HG03135 (cell line): ENCODE data around the gene VWA2.

Source experiments
- ATAC-seq: cut with Tn5 transposase; IDR thresholded peaks from one replicate; pipeline ENCODE4 v1.9.1; 2021; ENCODE audit warnings: mild to moderate bottlenecking, moderate library complexity; ENCODE audit not compliant: unreplicated experiment

VWA2 gene

DNA sequence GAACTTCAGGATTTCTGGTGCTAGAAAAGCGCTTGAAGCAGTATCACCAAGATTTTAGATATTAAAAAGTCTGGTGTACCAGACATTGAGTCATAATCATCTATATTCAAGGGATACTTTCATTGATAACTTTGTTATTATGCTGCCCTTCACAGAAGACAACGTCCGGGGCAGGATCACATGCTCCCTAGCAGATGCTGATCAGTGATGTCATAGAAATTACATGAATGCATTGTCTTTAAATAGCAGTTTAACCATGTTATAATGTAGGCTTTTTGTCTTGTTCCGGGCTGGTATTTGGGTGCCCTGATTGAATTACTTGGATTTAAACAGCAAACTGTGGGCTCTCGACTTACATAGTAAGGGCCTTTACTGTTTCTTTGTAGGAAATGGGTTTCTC, 54.0 kb downstream of the VWA2 start:
- ATAC-seq: no peak

DNA sequence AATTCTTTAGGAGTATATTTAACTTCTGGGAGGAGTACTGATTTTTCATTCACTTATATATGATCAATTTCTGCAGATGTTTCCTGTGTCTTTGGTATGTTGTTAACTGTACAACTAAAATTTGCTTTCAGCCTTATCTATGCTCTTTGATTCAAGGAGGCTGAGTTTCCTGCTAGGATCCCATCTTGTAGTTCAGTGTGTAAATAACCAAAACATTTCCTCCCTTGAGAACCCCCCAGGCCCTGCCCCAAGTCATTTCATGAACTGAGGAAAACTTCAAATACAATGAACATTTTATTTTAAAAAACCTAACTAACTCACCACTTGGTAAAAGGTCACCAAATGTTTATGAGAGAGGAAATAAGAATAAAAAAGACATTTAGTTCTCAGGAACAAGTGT, 55.5 kb downstream of the VWA2 start:
- ATAC-seq: no peak

- ATAC-seq: no peak
These were observed 56.3 kb downstream of the VWA2 start for GRCh38 chr10:114295393-114295792.

DNA sequence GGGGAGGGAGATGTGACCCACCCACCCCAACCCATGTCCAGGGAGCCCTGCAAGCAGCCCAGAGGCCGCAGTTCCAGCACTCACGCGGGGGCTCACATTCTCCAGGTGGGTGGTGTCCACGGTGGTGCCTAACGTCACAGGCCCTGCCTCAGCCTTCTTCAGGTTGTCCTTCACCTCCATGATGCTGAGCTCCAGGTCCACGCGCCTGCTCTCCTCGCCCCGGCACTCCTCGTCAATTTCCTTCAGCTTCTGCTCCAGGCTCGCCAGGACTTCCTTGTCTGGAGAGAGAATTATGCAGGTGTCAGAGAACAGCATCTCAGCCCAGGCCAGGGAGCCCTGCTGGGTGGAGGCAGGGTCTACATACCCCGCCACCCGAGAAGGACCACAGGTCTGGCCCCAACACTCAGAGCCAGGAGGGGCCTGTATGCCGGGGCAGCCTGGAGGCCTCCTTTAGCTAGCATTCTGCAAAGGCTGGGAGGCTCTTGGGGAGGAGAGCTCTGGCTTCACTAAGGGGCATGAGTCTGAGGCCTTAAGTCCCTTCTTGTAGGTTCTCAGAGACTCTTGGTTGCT, 58.2 kb downstream of the VWA2 start:
- ATAC-seq: no peak

GRCh38 chr10:114300036-114300645, 61.1 kb downstream of the VWA2 start:
- ATAC-seq: no peak

- no peak for ATAC-seq
These were observed 62.1 kb downstream of the VWA2 start for GRCh38 chr10:114301177-114301576.

DNA sequence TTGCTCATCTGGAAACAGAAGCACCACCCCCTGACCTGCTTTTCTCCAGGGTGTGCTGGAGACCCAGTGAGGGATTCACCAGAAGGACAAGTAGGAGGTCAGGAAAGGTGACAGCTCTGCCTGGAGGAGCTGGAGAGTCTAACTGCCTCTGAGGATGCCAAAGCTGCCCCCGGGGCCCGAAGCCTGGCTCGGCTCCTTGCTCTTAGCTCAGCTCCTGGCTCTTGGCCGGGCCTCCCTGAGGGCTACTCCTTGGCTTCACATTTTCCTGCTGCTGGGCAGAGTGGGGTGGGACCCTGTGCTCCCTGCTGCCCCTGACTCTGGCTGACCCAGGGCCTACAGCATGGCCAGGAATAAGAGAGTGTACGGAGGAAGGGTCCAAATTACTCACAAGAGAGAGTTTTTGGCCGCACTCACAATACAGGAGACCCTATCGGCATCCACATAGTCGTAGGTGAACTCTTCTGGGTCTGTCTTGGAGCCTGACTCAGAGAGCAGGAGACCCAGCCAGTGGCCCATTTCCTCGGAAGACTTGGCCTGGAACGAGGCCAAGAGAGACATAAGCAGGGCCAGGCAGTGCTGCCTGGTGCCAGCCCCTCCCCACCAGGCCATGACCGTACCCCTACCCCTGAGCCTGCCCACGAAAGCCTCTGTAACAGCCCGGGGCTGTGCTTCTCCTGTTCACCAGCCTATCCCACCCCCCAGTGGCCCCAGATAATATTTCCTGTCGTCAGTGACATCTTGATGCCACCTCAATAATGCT, 63.1 kb downstream of the VWA2 start:
- ATAC-seq: no peak

DNA sequence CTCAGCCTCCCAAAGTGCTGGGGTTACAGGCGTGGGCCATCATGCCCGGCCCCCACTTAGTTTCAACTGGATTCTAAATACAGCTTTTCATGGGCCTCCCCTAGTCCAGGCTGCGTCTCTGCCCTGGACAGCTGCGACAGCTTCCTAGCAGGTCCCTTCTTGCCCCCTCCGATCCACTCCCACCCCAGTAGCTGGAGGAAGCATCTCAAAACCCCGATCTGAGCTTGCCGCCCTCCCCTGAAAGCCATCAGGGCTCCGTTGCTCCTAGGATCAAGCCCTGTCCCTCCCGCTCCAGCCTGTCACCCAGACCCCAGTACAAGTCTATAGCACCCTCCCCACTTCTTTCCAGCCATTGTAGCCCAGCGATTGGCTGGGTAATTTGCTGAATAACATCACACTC, 64.5 kb downstream of the VWA2 start:
- ATAC-seq: no peak

DNA sequence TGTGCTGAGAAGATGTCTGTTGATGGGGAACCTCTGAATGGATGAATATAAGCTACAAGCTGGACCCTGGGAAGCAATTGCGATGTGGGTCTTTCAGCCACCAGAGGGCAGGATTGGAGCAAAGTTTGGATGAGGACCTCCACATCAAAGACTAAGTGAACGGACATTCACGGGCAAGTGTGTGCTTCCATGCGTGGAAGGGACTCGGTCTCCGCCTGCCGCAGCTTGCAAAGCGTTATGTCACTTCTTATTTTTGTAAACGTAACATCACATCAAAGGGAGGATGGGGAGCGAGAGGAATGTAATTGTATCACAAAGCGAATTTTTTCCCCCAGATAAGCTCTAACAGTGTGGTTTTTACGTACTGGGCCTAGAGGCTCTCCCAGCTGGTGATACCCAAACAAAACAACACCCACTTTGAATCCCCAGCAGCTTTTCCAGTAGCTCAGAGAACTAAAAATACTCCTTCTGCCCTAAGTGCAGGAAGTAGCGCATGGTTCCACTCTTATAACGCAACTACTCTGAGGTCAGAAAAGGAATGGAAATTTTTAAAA, 65.0 kb downstream of the VWA2 start:
- peak; percentile 66 for ATAC-seq

- ATAC-seq: peak; percentile 69
These were observed 65.7 kb downstream of the VWA2 start for GRCh38 chr10:114304571-114305421.

GRCh38 chr10:114305521-114305925, 66.5 kb downstream of the VWA2 start:
- no peak for ATAC-seq

DNA sequence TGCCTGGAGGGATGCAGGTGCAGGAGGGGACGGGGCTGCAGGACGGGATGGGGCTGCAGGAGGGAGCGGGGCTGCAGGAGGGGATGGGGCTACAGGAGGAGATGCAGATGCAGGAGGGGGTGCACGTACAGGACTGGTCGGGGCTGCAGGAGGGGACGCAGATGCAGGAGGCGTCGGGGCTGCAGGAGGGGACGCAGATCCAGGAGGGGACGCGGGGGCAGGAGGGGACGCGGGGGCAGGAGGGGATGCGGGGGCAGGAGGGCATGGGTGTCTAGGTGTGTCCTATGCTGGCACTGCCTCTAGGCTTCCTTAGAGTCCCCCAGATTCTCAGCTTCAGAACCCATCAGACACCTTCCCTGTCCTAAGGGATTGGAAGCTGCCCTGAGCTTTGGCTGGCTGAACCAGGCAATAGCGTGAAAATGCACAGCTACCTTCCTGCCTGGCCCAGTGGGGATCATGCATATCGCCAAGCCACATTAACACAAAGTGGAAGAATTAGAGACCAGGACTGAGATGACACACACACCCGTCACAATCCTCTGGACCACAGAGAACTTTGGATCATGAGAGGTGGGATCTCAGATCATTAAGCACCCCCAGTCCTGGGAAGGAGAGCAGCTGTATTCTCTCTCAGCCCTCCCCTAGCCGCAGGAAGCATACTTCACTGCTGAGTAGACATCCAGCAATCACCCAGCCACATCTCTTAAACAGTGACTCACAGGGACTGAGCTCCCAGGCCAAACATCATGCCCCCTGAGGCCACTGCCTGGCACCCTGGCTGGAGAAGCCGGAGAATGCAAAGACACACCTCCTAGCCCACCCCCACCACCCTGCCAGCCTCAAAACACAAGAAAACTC, 67.3 kb downstream of the VWA2 start:
- no peak for ATAC-seq

GRCh38 chr10:114307731-114308130, 68.7 kb downstream of the VWA2 start:
- ATAC-seq: no peak

GRCh38 chr10:114308531-114309363, 69.7 kb downstream of the VWA2 start:
- no peak for ATAC-seq

- ATAC-seq: no peak
These were observed 70.3 kb downstream of the VWA2 start for GRCh38 chr10:114309364-114309651.

- ATAC-seq: no peak
These were observed 71.3 kb downstream of the VWA2 start for GRCh38 chr10:114310346-114310745.

DNA sequence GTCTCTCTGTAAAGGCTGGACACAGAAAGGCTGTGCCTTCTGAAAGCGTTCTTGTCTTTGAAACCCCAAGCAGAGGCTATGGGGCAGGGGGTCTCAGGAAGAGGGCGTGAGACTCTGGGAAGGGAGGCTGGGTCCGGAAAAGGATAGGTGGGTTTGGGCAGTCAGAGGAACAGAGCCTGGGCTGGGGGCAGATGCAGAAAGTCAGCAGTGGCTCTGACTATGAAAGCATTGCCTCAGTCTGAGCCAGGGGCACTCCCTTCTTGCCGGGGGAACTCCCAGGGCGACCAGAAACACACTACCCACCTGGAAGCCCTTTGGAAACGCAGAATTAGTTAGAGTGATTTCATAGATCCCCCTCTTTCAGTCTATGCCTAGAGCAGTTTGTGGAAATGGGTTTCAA, 72.0 kb downstream of the VWA2 start:
- ATAC-seq: no peak

DNA sequence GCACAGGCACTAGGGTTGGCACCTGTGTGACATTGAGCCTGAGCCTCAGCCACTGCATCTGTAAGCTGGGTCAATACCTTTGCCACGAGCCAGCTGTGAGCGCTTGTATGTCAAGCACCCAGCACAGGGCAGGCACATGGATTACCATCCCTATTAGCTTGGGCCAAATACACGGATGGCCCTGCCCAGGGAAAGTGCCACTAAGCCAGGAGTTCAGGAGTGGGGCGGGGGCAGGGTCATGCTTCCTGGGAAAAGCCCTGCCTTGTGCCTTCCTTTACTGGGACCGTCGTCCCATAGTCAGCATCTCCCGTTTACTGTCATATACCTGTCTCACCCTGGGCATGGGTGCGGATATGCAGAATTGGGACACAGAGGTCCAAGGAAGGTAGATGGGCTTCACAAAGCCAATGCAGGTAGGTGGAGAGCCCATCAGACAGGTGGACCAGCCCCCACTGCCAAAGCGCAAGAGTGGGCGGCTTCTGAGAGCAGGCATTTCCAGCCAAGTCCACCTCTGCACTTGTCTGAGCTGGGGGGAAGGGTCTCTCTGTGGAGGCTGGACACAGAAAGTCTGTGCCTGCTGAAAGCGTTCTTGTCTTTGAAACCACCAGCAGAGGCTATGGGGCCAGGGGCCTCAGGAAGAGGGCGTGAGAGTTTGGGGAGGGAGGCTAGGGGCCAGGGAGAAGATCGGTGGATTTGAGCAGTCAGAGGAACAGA, 72.6 kb downstream of the VWA2 start:
- no peak for ATAC-seq

- ATAC-seq: no peak
These were observed 74.1 kb downstream of the VWA2 start for GRCh38 chr10:114313139-114313538.
